ENCODE measurements around the gene COL5A1.

COL5A1 gene

GRCh38 chr9:134641173-134641989 is at the start of gene COL5A1:
COL5A1 (plus strand) TSS chr9:134641803; CDS start chr9:134642188, 385 bp downstream.
- DNase-seq, result peak; percentile 7 to 52

- DNase-seq, result no peak
Measured at GRCh38 chr9:134592018-134592818, 49.4 kb upstream of the COL5A1 start.

GRCh38 chr9:134592819-134593200 is 48.8 kb upstream of the COL5A1 start:
- no peak for DNase-seq

- DNase-seq, result no peak
Measured at GRCh38 chr9:134593286-134594077, 48.1 kb upstream of the COL5A1 start.

- no peak for DNase-seq
Measured at GRCh38 chr9:134594078-134594941, 47.3 kb upstream of the COL5A1 start.

GRCh38 chr9:134595014-134595413 is 46.6 kb upstream of the COL5A1 start:
- no peak for DNase-seq

- no peak for DNase-seq
Measured at GRCh38 chr9:134597041-134597913, 44.3 kb upstream of the COL5A1 start.

- no peak for DNase-seq
Measured at GRCh38 chr9:134597957-134598883, 43.4 kb upstream of the COL5A1 start.

GRCh38 chr9:134598884-134599245 is 42.7 kb upstream of the COL5A1 start:
- DNase-seq, result no peak

GRCh38 chr9:134600371-134600770 is 41.2 kb upstream of the COL5A1 start:
- DNase-seq, result no peak

GRCh38 chr9:134600836-134601638 is 40.6 kb upstream of the COL5A1 start:
- no peak for DNase-seq

GRCh38 chr9:134601764-134602163 is 39.8 kb upstream of the COL5A1 start:
- no peak for DNase-seq

GRCh38 chr9:134602547-134603362 is 38.8 kb upstream of the COL5A1 start:
- no peak for DNase-seq

GRCh38 chr9:134604834-134605233 is 36.8 kb upstream of the COL5A1 start:
- no peak for DNase-seq

- DNase-seq, result no peak
Measured at GRCh38 chr9:134605351-134605965, 36.1 kb upstream of the COL5A1 start.

- DNase-seq, result no peak
Measured at GRCh38 chr9:134605966-134606357, 35.6 kb upstream of the COL5A1 start.

GRCh38 chr9:134606951-134607731 is 34.5 kb upstream of the COL5A1 start:
- no peak for DNase-seq

Data from CD4-positive, alpha-beta T cell treated with Interferon alpha-2 for 1 hour (primary cell).